Esophagus muscularis mucosa (tissue), 4 donors: ENCODE measurements around the gene HS6ST2.

Experiments
- CTCF ChIP-seq, 3 experiments: fragments of 200-600 bp in 2 of 3; fragments of 450-650 bp in 1 of 3; sonication (generic) in 2 of 3; IDR thresholded peaks; one replicate each; pipeline ENCODE4 v1.5.1; 2017 to 2019; ENCODE audit warnings: antibody characterized with exemption in 3 of 3, mild to moderate bottlenecking in 2 of 3, moderate library complexity in 1 of 3
- EP300 ChIP-seq: sonication (generic); formaldehyde crosslinking; IDR thresholded peaks from one replicate; pipeline ENCODE4 v1.6.1; 2017; ENCODE audit warnings: antibody characterized with exemption
- POLR2A ChIP-seq: fragments of 450-650 bp; IDR thresholded peaks from one replicate; pipeline ENCODE4 v1.6.1; 2017; ENCODE audit warnings: antibody characterized with exemption, moderate library complexity, mild to moderate bottlenecking, low read depth
- POLR2AphosphoS5 ChIP-seq, 2 donors: sonication (generic); formaldehyde crosslinking; IDR thresholded peaks; one replicate each; pipeline ENCODE4 v1.6.1; 2017; ENCODE audit warnings: antibody characterized with exemption in 2 of 2

GRCh38 chrX:132750331-132751062 lies 207.9 kb downstream of the HS6ST2 start:
- TF ChIP-seq EP300 = no peak
- no peak for TF ChIP-seq CTCF (IDR thresholded peaks at IDR 0.05)
- no peak for TF ChIP-seq POLR2AphosphoS5 (IDR thresholded peaks at IDR 0.05)
- no peak for TF ChIP-seq POLR2A
